Measurements from ENCODE around the gene RASGRP4. TPM values are rescaled to one million over a fixed set of nuclear protein-coding genes. Genes with fewer than 3 reads are reported as not detected.
"Not testable (repeated sequence)": the region's sequence is repeated elsewhere in the genome, so short reads cannot be mapped to it uniquely, and the experiment has no call there.

The RASGRP4 gene
- total and polyA plus RNA-seq, 2 donors from 2014 or later: 0.80 to 3.6 TPM

GRCh38 chr19:38429055-38429810 lies 3.2 kb upstream of the RASGRP4 start:
- no peak overlapping the region for H3K9ac ChIP-seq (ENCODE audit: low read length in 3 of 3)
- H3K9me3 ChIP-seq (ENCODE audit: control insufficient read depth in 2 of 3, insufficient read depth in 1 of 3, low read length in 3 of 3): no peaks in the 10 kb centered on the region
- no peak for FAIRE-seq
- no peaks in the 10 kb centered on the region for H3K4me1 ChIP-seq (ENCODE audit: control insufficient read depth in 2 of 3, insufficient read depth in 2 of 3, low read depth in 1 of 3, low read length in 3 of 3)
- no peak overlapping the region for H3K4me3 ChIP-seq (ENCODE audit: low read length in 3 of 3)
- H3K36me3 ChIP-seq (ENCODE audit: control insufficient read depth in 2 of 3, insufficient read depth in 3 of 3, low read length in 3 of 3): no peaks in the 10 kb centered on the region
- no peak overlapping the region for H3K27ac ChIP-seq (ENCODE audit: low read depth in 2 of 2, low read length in 2 of 2)
- intact Hi-C loops (cut with DNase I): no loop called here
- no peak for TF ChIP-seq CTCF (IDR thresholded peaks at IDR 0.05; ENCODE audit: borderline replicate concordance, extremely low read depth, insufficient read depth)
- no peak for DNase-seq
- no peaks in the 10 kb centered on the region for H3K27me3 ChIP-seq (ENCODE audit: control insufficient read depth, insufficient read depth, low read length)

- H3K36me3 ChIP-seq (ENCODE audit: control insufficient read depth in 2 of 3, insufficient read depth in 3 of 3, low read length in 3 of 3); intact Hi-C loops (cut with DNase I); FAIRE-seq; H3K4me1 ChIP-seq (ENCODE audit: control insufficient read depth in 2 of 3, insufficient read depth in 2 of 3, low read depth in 1 of 3, low read length in 3 of 3); H3K27me3 ChIP-seq (ENCODE audit: control insufficient read depth, insufficient read depth, low read length); H3K9me3 ChIP-seq (ENCODE audit: control insufficient read depth in 2 of 3, insufficient read depth in 1 of 3, low read length in 3 of 3); H3K9ac ChIP-seq (ENCODE audit: low read length in 3 of 3); H3K27ac ChIP-seq (ENCODE audit: low read depth in 2 of 2, low read length in 2 of 2); H3K4me3 ChIP-seq (ENCODE audit: low read length in 3 of 3); DNase-seq: not testable (repeated sequence)
Observed at GRCh38 chr19:38427035-38427677, 1.1 kb upstream of the RASGRP4 start.

DNA sequence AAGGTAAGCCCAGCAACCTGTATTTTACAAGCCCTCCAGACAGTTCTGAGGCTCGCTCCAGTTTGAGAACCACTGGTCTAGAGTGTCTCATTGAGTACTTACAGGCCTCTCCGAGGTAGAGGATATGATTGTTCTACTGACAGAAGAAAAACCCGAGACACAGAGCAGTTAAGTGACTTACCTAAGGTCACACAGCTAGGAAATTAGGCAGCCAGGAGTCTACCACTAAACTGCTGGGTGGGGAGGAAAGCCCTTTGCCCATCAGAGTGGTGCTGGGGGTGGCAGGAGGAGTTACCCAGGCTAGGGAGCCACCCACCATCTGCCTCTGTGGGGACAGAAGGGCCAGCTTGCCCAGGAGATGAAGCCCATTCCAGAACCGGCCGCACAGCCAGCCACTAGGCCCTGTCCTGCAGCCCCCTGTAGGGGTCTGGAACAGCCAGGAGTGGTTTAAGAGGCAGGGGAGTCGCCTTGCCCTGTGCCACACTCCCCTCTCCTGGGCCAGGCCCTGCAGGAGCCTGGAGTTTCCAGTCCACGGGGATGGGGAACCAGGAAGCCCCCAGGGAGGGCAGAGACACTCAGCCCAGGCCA lies 703 bp downstream of the RASGRP4 start:
- H3K27me3 ChIP-seq (ENCODE audit: control insufficient read depth, insufficient read depth, low read length): no peaks in the 10 kb centered on the region
- intact Hi-C loops (cut with DNase I): no loop called here
- no peak overlapping the region for H3K4me3 ChIP-seq (ENCODE audit: low read length in 3 of 3)
- H3K9me3 ChIP-seq (ENCODE audit: control insufficient read depth in 2 of 3, insufficient read depth in 1 of 3, low read length in 3 of 3): no peaks in the 10 kb centered on the region
- TF ChIP-seq CTCF (IDR thresholded peaks at IDR 0.05; ENCODE audit: borderline replicate concordance, extremely low read depth, insufficient read depth): no peak
- no peaks in the 10 kb centered on the region for H3K36me3 ChIP-seq (ENCODE audit: control insufficient read depth in 2 of 3, insufficient read depth in 3 of 3, low read length in 3 of 3)
- no peak for FAIRE-seq
- no peaks in the 10 kb centered on the region for H3K4me1 ChIP-seq (ENCODE audit: control insufficient read depth in 2 of 3, insufficient read depth in 2 of 3, low read depth in 1 of 3, low read length in 3 of 3)
- no peak overlapping the region for H3K27ac ChIP-seq (ENCODE audit: low read depth in 2 of 2, low read length in 2 of 2)
- peak in 1 of 5 donors; percentile 65 for DNase-seq
- H3K9ac ChIP-seq (ENCODE audit: low read length in 3 of 3): no peak overlapping the region

GRCh38 chr19:38424272-38424671 lies 1.7 kb downstream of the RASGRP4 start:
- no peaks in the 10 kb centered on the region for H3K36me3 ChIP-seq (ENCODE audit: control insufficient read depth in 2 of 3, insufficient read depth in 3 of 3, low read length in 3 of 3)
- intact Hi-C loops (cut with DNase I): no loop called here
- DNase-seq (no peak), FAIRE-seq (no peak)
- no peak for TF ChIP-seq CTCF (IDR thresholded peaks at IDR 0.05; ENCODE audit: borderline replicate concordance, extremely low read depth, insufficient read depth)
- H3K27ac ChIP-seq (ENCODE audit: low read depth in 2 of 2, low read length in 2 of 2): no peak overlapping the region
- no peak overlapping the region for H3K4me3 ChIP-seq (ENCODE audit: low read length in 3 of 3)
- H3K9ac ChIP-seq (ENCODE audit: low read length in 3 of 3): no peak overlapping the region
- H3K4me1 ChIP-seq (ENCODE audit: control insufficient read depth in 2 of 3, insufficient read depth in 2 of 3, low read depth in 1 of 3, low read length in 3 of 3): no peaks in the 10 kb centered on the region
- no peaks in the 10 kb centered on the region for H3K9me3 ChIP-seq (ENCODE audit: control insufficient read depth in 2 of 3, insufficient read depth in 1 of 3, low read length in 3 of 3)
- no peaks in the 10 kb centered on the region for H3K27me3 ChIP-seq (ENCODE audit: control insufficient read depth, insufficient read depth, low read length)

Data from kidney (tissue), 14 donors.